NCI-H345 treated with DMSO at 0.1 percent for 48 hours (cell line): Measurements from ENCODE around the gene XAGE1B.
"Not testable (repeated sequence)": the region's sequence is repeated elsewhere in the genome, so short reads cannot be mapped to it uniquely, and the experiment has no call there.

Source experiments
- DNase-seq: peaks from one replicate; lab custom pipeline; 2025; ENCODE audit not compliant: unreplicated experiment; lab: John Stamatoyannopoulos, UW

Gene XAGE1B

GRCh38 chrX:52516987-52517325 lies at the start of gene XAGE1B:
TSS of gene XAGE1B (minus strand) at chrX:52517063. CDS start at chrX:52515527, 1,536 bp downstream.
- not testable (repeated sequence) for DNase-seq

- DNase-seq, result no peak
These were observed 46.2 kb upstream of the XAGE1B start for GRCh38 chrX:52563105-52563504.

GRCh38 chrX:52558140-52558539 lies 41.3 kb upstream of the XAGE1B start:
- no peak for DNase-seq

- DNase-seq, result no peak
These were observed 39.9 kb upstream of the XAGE1B start for GRCh38 chrX:52556741-52557140.

GRCh38 chrX:52553995-52554642 lies 37.3 kb upstream of the XAGE1B start:
- DNase-seq, result no peak

- not testable (repeated sequence) for DNase-seq
These were observed 31.9 kb upstream of the XAGE1B start for GRCh38 chrX:52548769-52549168.

GRCh38 chrX:52544147-52544840 lies 27.4 kb upstream of the XAGE1B start:
- DNase-seq, result no peak

- no peak for DNase-seq
These were observed 25.4 kb upstream of the XAGE1B start for GRCh38 chrX:52542311-52542710.

GRCh38 chrX:52541051-52541450 lies 24.2 kb upstream of the XAGE1B start:
- not testable (repeated sequence) for DNase-seq

- not testable (repeated sequence) for DNase-seq
These were observed 515 bp downstream of the XAGE1B start for GRCh38 chrX:52516110-52516986.

GRCh38 chrX:52511126-52511525 lies 5.7 kb downstream of the XAGE1B start:
- not testable (repeated sequence) for DNase-seq

GRCh38 chrX:52509916-52510315 lies 6.9 kb downstream of the XAGE1B start:
- no peak for DNase-seq

- no peak for DNase-seq
These were observed 9.5 kb downstream of the XAGE1B start for GRCh38 chrX:52507331-52507730.

GRCh38 chrX:52504551-52504950 lies 12.3 kb downstream of the XAGE1B start:
- DNase-seq, result no peak

- DNase-seq, result not testable (repeated sequence)
These were observed 15.5 kb downstream of the XAGE1B start for GRCh38 chrX:52501362-52501761.

- not testable (repeated sequence) for DNase-seq
These were observed 20.5 kb downstream of the XAGE1B start for GRCh38 chrX:52496419-52496772.

- DNase-seq, result not testable (repeated sequence)
These were observed 21.1 kb downstream of the XAGE1B start, which contains the start of gene XAGE1A for GRCh38 chrX:52495545-52496418. TSS of gene XAGE1A (plus strand) at chrX:52495808. CDS start at chrX:52497362, 1,554 bp downstream.

- DNase-seq, result not testable (repeated sequence)
These were observed 45.6 kb downstream of the XAGE1B start for GRCh38 chrX:52471301-52471700.
